Kidney (tissue), 14 donors: ENCODE data around the gene ISL1. TPM values are rescaled to one million over a fixed set of nuclear protein-coding genes. Genes with fewer than 3 reads are reported as not detected.

ENCODE experiments used
- DNase-seq, 5 donors: peaks; one replicate each; pipeline ENCODE4 v3.0.0-alpha.2; 2013 to 2020
- FAIRE-seq: peaks from 2 replicates; lab custom pipeline; 2012; peaks lifted over from hg19 to GRCh38; lab: Jason Lieb, UNC
- H3K27ac ChIP-seq, 2 donors: one replicate each; pipeline ENCODE4 v1.7.0; 2013; ENCODE audit warnings: low read depth in 2 of 2, low read length in 2 of 2, inconsistent platforms in 1 of 2
- H3K27me3 ChIP-seq: one replicate; pipeline ENCODE4 v1.7.1; 2013; ENCODE audit warnings: low read length, inconsistent platforms; ENCODE audit not compliant: control insufficient read depth, insufficient read depth
- H3K36me3 ChIP-seq, 3 donors: one replicate each; pipeline versions ENCODE4 v1.7.0 to v1.7.1; 2013; ENCODE audit warnings: low read length in 3 of 3, control low read depth in 1 of 3, inconsistent platforms in 1 of 3; ENCODE audit not compliant: insufficient read depth in 3 of 3, control insufficient read depth in 2 of 3
- H3K4me1 ChIP-seq, 3 donors: one replicate each; pipeline versions ENCODE4 v1.7.0 to v1.7.1; 2013; ENCODE audit warnings: low read length in 3 of 3, inconsistent platforms in 1 of 3, low read depth in 1 of 3; ENCODE audit not compliant: control insufficient read depth in 2 of 3, insufficient read depth in 2 of 3
- H3K4me3 ChIP-seq, 3 donors: one replicate each; pipeline versions ENCODE4 v1.7.0 to v1.8.1; 2013; ENCODE audit warnings: low read length in 3 of 3, control low read depth in 1 of 3, inconsistent platforms in 1 of 3
- H3K9ac ChIP-seq, 3 donors: one replicate each; pipeline versions ENCODE4 v1.7.0 to v1.7.1; 2013; ENCODE audit warnings: low read length in 3 of 3, control low read depth in 1 of 3, inconsistent platforms in 1 of 3
- H3K9me3 ChIP-seq, 3 donors: one replicate each; pipeline versions ENCODE4 v1.7.0 to v1.7.1; 2013; ENCODE audit warnings: low read length in 3 of 3, control low read depth in 1 of 3, inconsistent platforms in 1 of 3; ENCODE audit not compliant: control insufficient read depth in 2 of 3, insufficient read depth in 1 of 3
- intact Hi-C: fragments of 100-400 bp; cut with DNase I; formaldehyde crosslinking; loops from one replicate; pipeline ENCODE4 v1.11.1; 2022
- polyA plus RNA-seq: library from polyadenylated mRNA; stranded (reverse); fragments of 350-450 nt; fragmentation: Illumina TruSeq; extraction: RNeasy Lipid Tissue Mini Kit (QIAGEN cat#74804); gene quantifications from one replicate; pipeline ENCODE4 v1.2.3, GENCODE V29; 2014; ENCODE audit warnings: low read depth, low replicate concordance; ENCODE audit not compliant: insufficient read depth
- total RNA-seq: library from RNA; stranded (reverse); fragmentation: NEBNext Ultra II Directional; extraction: Animal tissue kit (Norgen Biotek cat#: 25700); gene quantifications from one replicate; pipeline ENCODE4 v1.2.1, GENCODE V29; 2021
- TF ChIP-seq, protein P1 (sequence below): IDR thresholded peaks from 3 replicates; pipeline ENCODE4 v1.5.1; 2012; ENCODE audit warnings: mild to moderate bottlenecking, moderate library complexity, borderline replicate concordance; ENCODE audit not compliant: insufficient read depth; ENCODE audit errors: extremely low read depth
- donor health status: control.
- donor health status: control.
- donor health status: control.
- donor health status: control.
- donor health status: control.
- donor health status: DM: yes; HTN: yes; CAD: no.
- donor health status: Normal renal cell carcinoma (clear cell type).

ISL1 gene
- total and polyA plus RNA-seq, 2 donors from 2014 or later = not detected

- Histone ChIP-seq H3K27me3 (peaks cover 80% of the 10 kb centered on the region), H3K27ac (no peak overlapping the region), H3K9ac (no peak overlapping the region), H3K4me1 (peaks cover 0 to 6% (median 5%) of the 10 kb centered on the region in 3 donors), H3K36me3 (no peaks in the 10 kb centered on the region), H3K9me3 (no peaks in the 10 kb centered on the region), H3K4me3 (no peak overlapping the region)
- FAIRE-seq (no peak), DNase-seq (peak in 1 of 5 donors; percentile 56)
- intact Hi-C loops = no loop called here
- TF ChIP-seq, protein P1, sequence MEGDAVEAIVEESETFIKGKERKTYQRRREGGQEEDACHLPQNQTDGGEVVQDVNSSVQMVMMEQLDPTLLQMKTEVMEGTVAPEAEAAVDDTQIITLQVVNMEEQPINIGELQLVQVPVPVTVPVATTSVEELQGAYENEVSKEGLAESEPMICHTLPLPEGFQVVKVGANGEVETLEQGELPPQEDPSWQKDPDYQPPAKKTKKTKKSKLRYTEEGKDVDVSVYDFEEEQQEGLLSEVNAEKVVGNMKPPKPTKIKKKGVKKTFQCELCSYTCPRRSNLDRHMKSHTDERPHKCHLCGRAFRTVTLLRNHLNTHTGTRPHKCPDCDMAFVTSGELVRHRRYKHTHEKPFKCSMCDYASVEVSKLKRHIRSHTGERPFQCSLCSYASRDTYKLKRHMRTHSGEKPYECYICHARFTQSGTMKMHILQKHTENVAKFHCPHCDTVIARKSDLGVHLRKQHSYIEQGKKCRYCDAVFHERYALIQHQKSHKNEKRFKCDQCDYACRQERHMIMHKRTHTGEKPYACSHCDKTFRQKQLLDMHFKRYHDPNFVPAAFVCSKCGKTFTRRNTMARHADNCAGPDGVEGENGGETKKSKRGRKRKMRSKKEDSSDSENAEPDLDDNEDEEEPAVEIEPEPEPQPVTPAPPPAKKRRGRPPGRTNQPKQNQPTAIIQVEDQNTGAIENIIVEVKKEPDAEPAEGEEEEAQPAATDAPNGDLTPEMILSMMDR = peak; percentile 5
Observed at GRCh38 chr5:51380603-51381207, 2.5 kb upstream of the ISL1 start.

DNA sequence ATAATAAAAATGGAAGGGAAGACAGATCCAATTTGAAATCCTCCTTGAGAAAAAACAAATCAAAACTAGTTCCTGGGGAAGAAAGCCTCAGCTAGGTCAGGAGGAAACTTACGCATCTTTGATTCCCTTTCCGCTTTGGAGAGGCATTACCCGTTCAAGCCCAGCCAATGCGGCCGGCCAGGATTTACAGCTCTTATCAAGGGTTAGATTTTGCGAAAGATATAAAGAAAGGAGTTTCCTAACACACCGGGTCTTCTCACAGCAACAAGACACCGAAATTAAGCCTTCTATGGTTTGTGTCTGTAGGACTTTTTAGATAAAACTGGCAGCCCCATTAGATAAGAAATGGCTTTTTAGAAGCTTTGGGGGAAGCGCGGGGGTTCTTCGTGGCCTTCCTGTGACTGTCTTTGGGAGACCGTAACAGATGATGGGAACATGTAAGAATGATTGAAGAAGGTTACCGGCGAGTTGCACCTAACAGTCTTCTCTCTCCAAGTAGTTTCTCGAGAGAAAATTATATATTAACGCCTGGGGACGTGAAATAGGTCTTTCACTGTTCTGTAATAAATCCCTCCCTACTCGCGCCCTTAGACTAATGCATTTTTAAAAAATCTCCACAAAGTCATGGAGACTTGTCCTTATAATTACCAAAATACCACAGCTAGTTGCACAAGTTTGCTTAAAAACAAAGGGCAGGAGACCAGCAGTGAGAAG, 1.3 kb upstream of the ISL1 start:
- intact Hi-C loops = no loop called here
- H3K9ac ChIP-seq = no peak overlapping the region
- no peak overlapping the region for H3K4me3 ChIP-seq
- no peak for DNase-seq
- H3K4me1 ChIP-seq = peaks cover 0 to 8% (median 5%) of the 10 kb centered on the region in 3 donors
- TF ChIP-seq, protein P1 = no peak
- H3K9me3 ChIP-seq = no peaks in the 10 kb centered on the region
- H3K36me3 ChIP-seq = no peaks in the 10 kb centered on the region
- H3K27me3 ChIP-seq = peaks cover 80% of the 10 kb centered on the region
- no peak for FAIRE-seq
- H3K27ac ChIP-seq = no peak overlapping the region

GRCh38 chr5:51382521-51383130, 622 bp upstream of the ISL1 start:
- peaks cover 0 to 12% (median 5%) of the 10 kb centered on the region in 3 donors for H3K4me1 ChIP-seq
- no peak overlapping the region for H3K9ac ChIP-seq
- H3K27me3 ChIP-seq = peaks cover 79% of the 10 kb centered on the region
- TF ChIP-seq, protein P1 = no peak
- peak overlapping the region in 1 of 3 donors; percentile 27 for H3K4me3 ChIP-seq
- H3K9me3 ChIP-seq = no peaks in the 10 kb centered on the region
- FAIRE-seq = no peak
- peak in 1 of 5 donors; percentile 77 for DNase-seq
- no peak overlapping the region for H3K27ac ChIP-seq
- intact Hi-C loops = no loop called here
- no peaks in the 10 kb centered on the region for H3K36me3 ChIP-seq
